Loucy (cell line): Measurements from ENCODE around the gene GPR18.

ENCODE experiments used
- H2AFZ ChIP-seq: fragments of 200-600 bp; sonication (generic); 2 replicates; pipeline ENCODE4 v1.6.0; 2016; ENCODE audit warnings: antibody characterized with exemption, mild to moderate bottlenecking, low read length, moderate library complexity
- H3F3A ChIP-seq: fragments of 200-600 bp; 2 replicates; pipeline ENCODE4 v1.6.0; 2016; ENCODE audit warnings: antibody characterized with exemption, low read depth, mild to moderate bottlenecking
- H3K27me3 ChIP-seq: fragments of 200-600 bp; sonication (generic); 2 replicates; pipeline ENCODE4 v1.6.1; 2014; ENCODE audit warnings: low read length, mild to moderate bottlenecking; ENCODE audit not compliant: insufficient read depth, poor library complexity, severe bottlenecking
- H3K36me3 ChIP-seq: fragments of 200-600 bp; sonication (generic); 2 replicates; pipeline ENCODE4 v1.6.1; 2016; ENCODE audit warnings: low read length; ENCODE audit not compliant: insufficient read depth
- H3K4me1 ChIP-seq: fragments of 200-600 bp; sonication (generic); 2 replicates; pipeline ENCODE4 v1.5.1; 2014; ENCODE audit warnings: low read length, mild to moderate bottlenecking; ENCODE audit not compliant: insufficient read depth, poor library complexity, severe bottlenecking
- H3K4me2 ChIP-seq: fragments of 200-600 bp; sonication (generic); 2 replicates; pipeline ENCODE4 v1.6.0; 2014; ENCODE audit warnings: antibody characterized with exemption, low read length, low read depth, mild to moderate bottlenecking; ENCODE audit not compliant: poor library complexity, severe bottlenecking
- H3K4me3 ChIP-seq: fragments of 200-600 bp; sonication (generic); 2 replicates; pipeline ENCODE4 v1.5.1; 2014; ENCODE audit warnings: low read length, mild to moderate bottlenecking, mixed read lengths; ENCODE audit not compliant: poor library complexity, severe bottlenecking
- H3K79me2 ChIP-seq: fragments of 200-600 bp; sonication (generic); 2 replicates; pipeline ENCODE4 v1.6.1; 2014; ENCODE audit warnings: low read length; ENCODE audit not compliant: insufficient read depth
- H3K9ac ChIP-seq: fragments of 200-600 bp; sonication (generic); 2 replicates; pipeline ENCODE4 v1.6.0; 2014; ENCODE audit warnings: mild to moderate bottlenecking, low read depth, low read length, moderate library complexity; ENCODE audit not compliant: poor library complexity, severe bottlenecking
- H3K9me2 ChIP-seq: fragments of 200-600 bp; sonication (generic); replicated peaks from 2 replicates; pipeline ENCODE4 v1.6.1; 2016; ENCODE audit warnings: low read depth, low read length, mixed read lengths
- H3K9me3 ChIP-seq: fragments of 200-600 bp; sonication (generic); 2 replicates; pipeline ENCODE4 v1.6.1; 2014; ENCODE audit warnings: mild to moderate bottlenecking, antibody characterized with exemption, low read length, low read depth; ENCODE audit not compliant: insufficient read depth
- H4K20me1 ChIP-seq: fragments of 200-600 bp; sonication (generic); 2 replicates; pipeline ENCODE4 v1.6.0; 2014; ENCODE audit warnings: antibody characterized with exemption, low read length, mild to moderate bottlenecking; ENCODE audit not compliant: insufficient read depth, poor library complexity, severe bottlenecking
- CTCF ChIP-seq: fragments of 200-600 bp; sonication (generic); conservative IDR thresholded peaks from 2 replicates; pipeline ENCODE4 v1.5.1; 2014; ENCODE audit warnings: mild to moderate bottlenecking, antibody characterized with exemption, low read length
- EZH2phosphoT487 ChIP-seq: fragments of 200-600 bp; IDR thresholded peaks from 2 replicates; pipeline ENCODE4 v1.6.1; 2018; ENCODE audit warnings: antibody characterized with exemption, mild to moderate bottlenecking, moderate library complexity, borderline replicate concordance

Gene GPR18

GRCh38 chr13:99275093-99275469, 16.9 kb upstream of the GPR18 start:
- no peaks in the 10 kb centered on the region for H3K9me2 ChIP-seq
- peak overlapping the region; percentile 61 for H3K4me2 ChIP-seq
- peaks cover 2% of the 10 kb centered on the region; the same call in 1 of the 2 replicates for H3F3A ChIP-seq
- peaks cover 58% of the 10 kb centered on the region for H3K4me1 ChIP-seq
- H3K79me2 ChIP-seq, result peaks cover 76% of the 10 kb centered on the region
- peaks cover 19% of the 10 kb centered on the region; the same call in 1 of the 2 replicates for H3K36me3 ChIP-seq
- H3K27me3 ChIP-seq, result no peaks in the 10 kb centered on the region
- H3K9me3 ChIP-seq, result no peaks in the 10 kb centered on the region
- no peak overlapping the region for H3K9ac ChIP-seq
- H2AFZ ChIP-seq, result no peak overlapping the region
- H3K4me3 ChIP-seq, result peak overlapping the region; percentile 7
- peaks cover 5% of the 10 kb centered on the region for H4K20me1 ChIP-seq
- no peak for TF ChIP-seq EZH2phosphoT487
- no peak for TF ChIP-seq CTCF

DNA sequence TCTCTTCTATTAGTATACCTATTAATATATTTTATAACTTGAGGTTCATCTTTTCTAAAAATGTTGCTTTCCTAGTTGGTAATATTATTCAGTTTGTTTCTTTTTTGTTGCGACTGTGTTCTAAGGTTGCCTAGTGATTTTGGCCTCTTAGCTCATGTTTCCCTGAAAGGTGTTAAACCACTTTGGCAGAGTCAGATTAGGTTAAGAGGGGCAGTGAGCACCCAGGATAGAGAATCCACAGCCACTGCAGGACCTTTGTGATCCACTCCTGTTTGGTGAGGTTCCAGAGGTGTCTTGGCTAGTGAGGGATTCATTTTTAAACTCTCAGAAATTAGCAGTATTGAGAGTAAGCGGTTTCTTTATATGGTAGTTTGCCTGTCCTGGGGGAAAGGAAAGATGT, 14.9 kb upstream of the GPR18 start:
- peaks cover 5% of the 10 kb centered on the region for H4K20me1 ChIP-seq
- H3K9me3 ChIP-seq, result no peaks in the 10 kb centered on the region
- H3K4me2 ChIP-seq, result no peak overlapping the region
- TF ChIP-seq EZH2phosphoT487 (no peak), CTCF (no peak)
- peaks cover 2% of the 10 kb centered on the region; the same call in 1 of the 2 replicates for H3F3A ChIP-seq
- no peaks in the 10 kb centered on the region for H3K27me3 ChIP-seq
- no peaks in the 10 kb centered on the region for H3K9me2 ChIP-seq
- H3K79me2 ChIP-seq, result peaks cover 64% of the 10 kb centered on the region
- H2AFZ ChIP-seq, result no peak overlapping the region
- H3K9ac ChIP-seq, result no peak overlapping the region
- peaks cover 8% of the 10 kb centered on the region; the same call in 1 of the 2 replicates for H3K36me3 ChIP-seq
- peaks cover 38% of the 10 kb centered on the region for H3K4me1 ChIP-seq
- H3K4me3 ChIP-seq, result no peak overlapping the region

DNA sequence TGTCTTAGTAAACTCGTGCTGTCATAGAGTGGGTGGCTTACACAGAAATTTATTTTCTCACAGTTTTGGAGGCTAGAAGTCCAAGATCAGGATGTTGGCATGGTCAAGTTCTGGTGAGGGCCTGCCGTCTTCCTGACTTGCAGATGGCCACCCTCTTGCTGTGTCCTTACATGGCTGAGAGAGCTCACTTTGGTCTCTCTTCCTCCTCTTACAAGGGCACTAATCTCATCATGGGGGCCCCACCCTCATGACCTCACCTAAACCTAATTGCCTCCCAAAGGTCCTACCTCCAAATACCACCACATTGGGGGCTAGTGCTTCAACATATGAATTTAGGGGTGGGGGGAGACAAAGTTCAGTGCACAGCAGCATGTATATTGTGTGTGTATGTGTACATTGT, 14.3 kb upstream of the GPR18 start:
- TF ChIP-seq EZH2phosphoT487 (no peak), CTCF (no peak)
- no peak overlapping the region for H3K4me2 ChIP-seq
- H3K36me3 ChIP-seq, result peaks cover 11% of the 10 kb centered on the region; the same call in 1 of the 2 replicates
- peaks cover 32% of the 10 kb centered on the region for H3K4me1 ChIP-seq
- no peak overlapping the region for H2AFZ ChIP-seq
- peaks cover 5% of the 10 kb centered on the region for H4K20me1 ChIP-seq
- no peaks in the 10 kb centered on the region for H3K9me3 ChIP-seq
- no peaks in the 10 kb centered on the region for H3K9me2 ChIP-seq
- peaks cover 2% of the 10 kb centered on the region; the same call in 1 of the 2 replicates for H3F3A ChIP-seq
- H3K27me3 ChIP-seq, result no peaks in the 10 kb centered on the region
- no peak overlapping the region for H3K9ac ChIP-seq
- peaks cover 64% of the 10 kb centered on the region for H3K79me2 ChIP-seq
- H3K4me3 ChIP-seq, result no peak overlapping the region
